ENCODE results near the gene CALCOCO1.

Gene CALCOCO1

DNA sequence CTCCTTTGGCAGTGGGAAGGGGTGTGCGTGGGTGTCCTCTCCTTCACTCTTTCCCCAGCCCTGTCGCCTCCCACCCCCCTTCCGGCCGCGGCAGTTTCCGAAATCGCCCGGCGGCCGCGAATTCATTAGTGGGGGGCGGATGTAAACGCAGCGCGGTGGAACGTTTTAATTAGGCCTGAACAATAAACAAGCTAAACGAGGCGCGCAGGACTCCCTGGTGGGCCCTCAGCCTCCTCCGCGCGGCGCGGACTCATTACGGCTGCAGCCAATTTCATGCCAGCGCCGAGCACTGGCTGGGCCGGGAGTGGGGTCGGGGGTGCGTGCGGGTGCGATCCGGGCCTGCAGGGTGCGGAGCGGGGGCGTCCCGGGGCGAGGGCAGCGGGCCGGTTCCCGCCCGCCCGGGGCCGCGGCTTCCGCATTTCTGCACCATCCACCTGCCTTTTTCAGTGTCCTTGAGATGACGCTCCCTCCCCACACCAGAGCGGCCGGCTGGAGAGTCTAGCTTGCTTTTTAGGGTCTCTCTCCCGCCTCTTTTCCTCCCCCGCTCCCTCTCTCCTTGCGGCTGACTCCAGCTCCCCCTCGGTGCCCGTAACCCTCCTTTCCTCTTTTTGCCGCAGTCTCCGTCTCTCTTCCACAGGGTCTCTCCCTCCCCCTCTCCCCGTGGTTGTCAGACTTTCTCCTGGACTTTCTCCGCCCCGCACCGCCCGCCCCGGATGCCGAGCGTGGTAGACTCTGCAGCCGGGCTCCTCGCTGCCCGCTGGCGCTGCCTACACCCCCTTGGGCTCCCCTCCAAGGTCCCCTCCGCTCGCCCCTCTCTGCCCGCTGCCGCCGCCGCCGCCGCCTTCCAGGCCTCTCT, 24.3 kb upstream of the CALCOCO1 start, which contains the start of gene CISTR:
TSS of gene CISTR (minus strand) at position 644 of the 856 bp plus-strand sequence.
- DNase-seq = peak; percentile 4

DNA sequence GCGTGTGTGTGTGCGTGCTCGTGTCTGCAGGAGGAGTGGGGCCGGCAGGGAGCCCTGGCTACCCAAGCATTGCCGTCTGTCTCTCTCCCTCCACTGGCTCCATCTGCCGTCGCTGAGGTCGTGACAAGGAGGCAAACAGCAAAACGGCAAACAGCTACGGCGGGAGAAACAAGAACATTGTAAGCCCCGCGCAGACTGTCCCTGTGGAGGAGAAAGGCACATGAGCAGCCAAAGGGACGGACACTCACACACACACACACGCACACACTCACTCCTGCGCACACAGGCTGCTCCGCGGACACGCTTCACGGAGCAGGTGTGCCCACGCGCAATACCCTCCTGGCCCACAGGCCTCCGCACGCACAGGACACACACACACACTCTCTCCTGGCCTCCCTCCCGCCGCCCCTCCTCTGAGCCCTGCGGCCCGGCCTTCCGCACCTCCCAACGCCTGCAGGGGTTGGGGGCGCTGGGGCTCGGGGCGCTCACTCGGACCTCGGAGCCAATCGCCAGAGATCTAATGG, 23.6 kb upstream of the CALCOCO1 start:
- peak; percentile 32 for DNase-seq

DNA sequence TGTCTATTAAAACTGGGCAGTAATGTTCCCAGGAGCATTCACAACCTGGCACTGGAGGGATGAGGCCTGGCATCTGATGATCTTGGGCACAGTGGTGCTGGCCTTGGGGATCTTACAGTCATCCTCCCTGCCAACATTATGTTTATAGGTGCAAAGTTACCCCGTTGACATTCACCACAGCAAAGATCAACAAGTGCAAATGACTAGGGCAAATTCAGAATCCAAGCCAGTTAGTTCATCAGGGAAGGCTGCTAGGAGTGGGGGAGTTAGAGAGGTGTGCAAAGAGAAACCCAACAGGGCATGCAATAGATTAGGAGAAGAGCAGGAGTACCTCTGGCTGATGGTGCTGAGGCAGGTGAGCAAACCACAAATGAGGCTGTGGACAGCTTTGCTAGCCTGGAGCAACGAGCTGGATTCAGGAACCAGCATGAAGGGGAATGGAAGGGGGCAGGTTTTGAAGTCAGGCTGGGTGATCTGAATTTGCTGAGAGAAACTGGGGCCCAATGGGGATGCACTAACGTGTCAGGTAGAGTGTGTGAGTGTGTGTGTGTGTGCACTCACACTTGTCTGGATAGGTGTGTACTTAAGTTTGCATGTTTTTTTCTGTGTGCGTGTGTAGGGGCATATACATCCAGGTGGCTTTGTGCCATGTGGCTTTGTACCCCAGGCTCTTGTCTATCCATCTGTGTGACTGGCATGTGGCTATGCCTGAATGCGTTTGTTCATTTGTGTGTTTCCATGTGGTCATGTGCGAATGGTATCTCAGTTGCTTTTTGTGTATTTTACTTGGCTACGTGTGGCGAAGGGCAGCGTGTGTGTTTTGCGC, 22.9 kb upstream of the CALCOCO1 start:
- peak; percentile 32 for DNase-seq

DNA sequence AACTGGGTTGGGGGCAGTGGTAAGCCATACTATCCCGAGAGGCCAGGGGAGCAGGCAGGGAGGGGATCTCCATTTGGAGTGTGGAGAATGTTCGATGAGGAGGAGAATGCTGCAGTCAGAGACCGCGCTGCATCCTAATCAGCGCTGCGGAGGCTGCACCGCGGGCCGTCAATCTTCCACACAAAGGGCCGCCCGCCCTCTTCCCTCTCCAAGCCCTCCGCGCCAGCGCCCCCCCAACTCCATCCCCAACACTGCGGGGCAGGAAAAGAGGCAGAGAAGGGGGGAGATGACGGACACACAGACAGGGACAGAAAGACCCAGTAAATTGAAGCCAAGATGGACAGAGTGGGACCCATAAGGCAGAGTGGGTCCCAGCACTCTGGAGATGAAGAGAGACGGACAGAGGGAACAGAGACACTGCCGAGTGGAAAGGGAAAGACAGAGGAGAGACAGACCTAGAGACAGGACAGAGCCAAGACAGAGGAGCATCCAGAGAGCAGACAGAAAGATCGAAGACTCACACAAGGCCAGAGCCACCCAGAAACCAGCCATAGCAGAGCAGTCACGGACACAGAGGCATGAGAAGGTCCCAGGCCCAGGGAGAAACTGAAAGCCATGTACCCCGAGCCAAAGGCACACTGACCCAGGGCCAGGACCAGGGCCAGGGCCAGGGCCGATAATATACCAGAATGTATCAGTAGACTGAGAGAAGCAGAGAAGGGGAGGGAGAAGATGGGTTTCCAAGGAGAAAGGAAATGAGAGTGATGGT, 21.0 kb upstream of the CALCOCO1 start:
- DNase-seq = no peak

DNA sequence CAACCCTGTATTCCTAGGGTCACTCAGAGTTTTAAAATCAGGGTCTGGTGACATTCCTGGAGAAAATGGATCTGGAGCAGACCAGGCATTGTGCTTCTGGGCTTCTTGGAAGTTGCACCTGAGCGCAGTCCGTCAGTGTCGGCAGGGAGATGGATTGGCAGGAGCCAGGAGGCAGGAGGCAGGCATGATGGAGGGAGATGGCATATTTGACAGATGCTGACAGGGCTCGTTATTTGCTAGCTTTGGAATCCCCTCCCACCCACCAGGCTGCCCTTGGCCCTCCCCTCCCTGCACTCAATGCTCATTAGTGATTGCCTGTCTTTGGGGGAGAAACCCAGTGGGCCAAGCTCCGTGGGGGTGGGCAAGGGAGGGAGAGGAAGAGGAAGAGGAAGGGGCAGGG, 19.8 kb upstream of the CALCOCO1 start:
- no peak for DNase-seq

DNA sequence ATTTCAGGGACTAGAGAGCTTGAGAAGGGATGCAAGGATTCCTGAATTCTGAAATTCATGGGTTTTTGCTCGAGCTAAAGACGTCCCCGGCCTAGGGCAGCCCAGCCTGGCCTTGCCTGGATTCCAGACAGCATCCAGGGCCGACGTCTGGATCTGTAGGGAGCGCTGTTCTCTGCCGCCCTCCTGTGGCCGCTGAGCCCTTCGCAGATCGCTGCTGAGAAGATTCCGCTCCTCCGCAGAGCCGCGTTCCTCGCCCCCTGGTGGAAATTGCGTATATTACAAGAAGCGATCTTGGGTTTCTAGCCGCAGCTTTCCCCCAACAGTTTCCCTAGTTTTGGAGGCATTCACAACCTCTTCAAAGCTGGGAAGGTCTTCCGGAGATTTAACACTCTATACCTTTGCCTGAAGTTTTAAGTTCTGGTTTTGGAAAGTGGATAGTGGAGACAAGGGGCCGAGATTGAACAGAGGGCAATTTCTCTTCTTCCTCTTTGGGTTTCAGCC, 19.4 kb upstream of the CALCOCO1 start:
- DNase-seq = peak; percentile 58

DNA sequence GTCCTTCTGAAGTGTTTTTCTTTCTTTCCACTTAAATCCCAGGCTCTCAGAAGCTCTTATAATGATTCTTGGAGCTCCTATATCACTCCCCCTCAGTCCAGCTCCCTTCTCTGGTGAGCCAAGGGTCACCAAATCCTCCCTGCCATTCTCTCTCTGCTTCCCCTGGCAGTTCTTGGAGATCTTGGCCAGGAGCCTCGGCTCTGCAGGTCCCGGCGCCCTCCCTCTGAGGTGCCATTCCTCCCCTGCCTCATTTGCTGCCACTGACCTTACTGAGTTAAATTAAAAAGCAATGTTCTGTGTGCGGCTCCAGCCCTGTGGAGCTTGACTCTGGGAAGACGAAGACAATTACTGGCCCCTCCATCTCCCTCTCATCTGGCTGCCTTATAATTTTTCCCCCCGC, 17.5 kb upstream of the CALCOCO1 start:
- DNase-seq = no peak

DNA sequence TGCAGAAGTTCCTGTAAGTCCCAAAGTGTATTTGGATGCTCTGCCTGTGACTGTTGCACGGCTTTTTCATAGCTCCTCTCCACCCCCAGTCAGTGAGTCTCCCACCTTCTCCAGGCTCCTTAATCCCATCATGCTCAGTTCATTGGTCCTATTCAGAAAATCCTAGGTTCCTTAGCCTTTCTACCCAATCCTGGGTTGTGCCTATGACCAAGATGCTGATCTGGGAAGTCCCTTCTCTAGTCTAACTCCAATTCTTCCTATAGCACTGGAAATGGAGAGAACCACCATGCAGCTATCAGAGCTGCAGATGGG, 16.8 kb upstream of the CALCOCO1 start:
- DNase-seq = no peak

DNA sequence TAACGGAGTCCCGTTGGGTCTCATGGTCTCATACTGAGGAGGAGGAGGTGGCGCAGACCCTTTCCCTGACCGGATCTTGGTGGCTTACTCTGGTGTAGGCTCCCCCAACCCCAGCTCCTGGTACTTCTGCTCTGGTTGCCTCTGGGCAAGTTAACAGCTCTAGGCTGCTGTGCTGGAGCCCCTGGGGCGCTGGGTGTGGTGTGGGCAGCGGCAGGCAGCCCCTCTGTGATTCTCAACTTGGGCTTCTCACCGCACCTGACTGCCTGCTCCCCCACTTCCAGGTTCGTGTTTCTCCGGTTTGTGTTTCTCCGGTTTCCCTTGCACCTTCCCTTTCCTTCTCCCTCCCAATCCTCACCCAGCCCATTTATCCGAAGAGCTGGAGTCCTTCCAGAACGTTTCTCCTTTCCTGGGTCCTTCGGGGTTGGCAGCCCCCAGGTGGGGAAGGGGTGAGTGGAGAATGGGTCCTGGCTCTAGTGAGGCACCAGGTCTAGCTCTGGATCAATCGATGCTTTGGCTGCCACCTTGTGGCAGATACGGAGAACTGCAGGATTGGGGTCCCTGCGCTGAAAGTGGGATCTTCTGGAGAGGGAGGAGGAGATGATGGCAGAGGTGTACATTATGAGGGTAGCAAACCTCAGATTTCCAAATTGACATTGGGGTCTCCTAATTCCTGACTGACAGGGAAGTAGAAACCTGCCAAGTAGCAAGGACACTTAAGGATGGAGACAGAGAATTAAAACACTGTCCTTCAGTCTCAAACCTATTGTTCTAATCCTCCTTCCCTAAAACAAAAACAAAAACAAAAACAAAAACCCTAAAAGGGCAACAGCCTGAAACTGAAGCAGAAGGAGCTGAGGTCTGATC, 16.2 kb upstream of the CALCOCO1 start:
- DNase-seq = peak; percentile 20

DNA sequence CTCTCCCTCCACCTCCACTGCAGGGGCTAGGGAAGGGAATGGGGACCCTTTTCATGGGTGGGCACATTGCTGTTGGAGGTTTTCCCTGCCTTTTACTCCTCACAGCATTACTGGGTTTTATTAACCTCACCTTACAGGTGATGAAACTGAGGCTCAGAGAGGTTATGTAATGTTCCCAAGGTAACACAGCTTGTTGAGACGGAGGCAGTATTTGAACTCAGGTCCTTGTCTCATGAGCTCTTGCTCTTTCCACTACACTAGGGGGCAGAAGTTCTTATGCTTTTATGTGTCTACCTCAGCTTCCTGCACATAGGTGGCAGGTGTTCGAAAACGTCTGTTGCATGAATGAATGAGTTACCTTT, 12.9 kb upstream of the CALCOCO1 start:
- DNase-seq = no peak

DNA sequence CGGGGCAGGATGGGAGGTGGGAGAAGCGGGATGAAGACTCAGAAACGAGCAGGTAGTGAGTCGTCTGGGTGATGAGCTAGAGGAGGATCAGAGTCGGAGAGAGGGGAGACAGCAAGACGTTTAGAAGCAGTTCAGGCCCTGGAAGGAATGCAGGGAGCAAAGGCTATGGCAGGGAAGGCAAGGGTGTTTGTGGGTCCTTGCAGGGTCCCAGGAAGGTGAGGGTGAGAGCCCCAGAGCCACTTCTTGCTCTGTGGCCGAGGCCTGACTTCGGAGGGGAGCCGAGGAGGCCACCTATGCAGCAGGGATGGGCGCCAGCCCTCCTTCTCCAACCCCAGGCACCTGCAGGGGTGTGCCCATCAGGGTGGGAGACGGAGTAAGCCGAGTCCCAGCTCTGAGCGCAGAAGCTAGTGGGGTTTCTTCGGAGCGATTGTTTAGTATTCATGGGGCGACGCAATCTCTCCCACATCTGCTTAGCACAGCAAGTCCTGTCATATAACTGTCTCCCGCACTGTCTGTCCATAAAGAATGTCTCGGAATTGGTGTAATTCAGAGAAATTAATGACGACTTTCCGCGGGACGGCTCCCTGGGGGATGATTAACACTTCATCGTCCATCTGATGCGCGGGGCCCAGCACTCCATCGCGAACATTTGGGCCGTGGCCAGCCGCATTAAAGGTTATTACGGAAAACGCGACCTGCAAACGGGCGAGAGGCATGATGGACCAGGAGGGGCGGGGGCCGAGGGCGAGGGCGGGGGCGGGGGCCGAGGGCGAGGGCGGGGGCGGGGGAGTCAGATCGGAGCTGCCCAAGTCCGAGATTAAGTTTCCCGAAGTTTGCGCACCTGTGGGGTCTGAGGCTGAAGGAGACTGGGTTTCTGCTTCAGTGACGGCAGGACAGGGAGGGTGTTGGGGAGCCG, 12.2 kb upstream of the CALCOCO1 start:
- DNase-seq = no peak

DNA sequence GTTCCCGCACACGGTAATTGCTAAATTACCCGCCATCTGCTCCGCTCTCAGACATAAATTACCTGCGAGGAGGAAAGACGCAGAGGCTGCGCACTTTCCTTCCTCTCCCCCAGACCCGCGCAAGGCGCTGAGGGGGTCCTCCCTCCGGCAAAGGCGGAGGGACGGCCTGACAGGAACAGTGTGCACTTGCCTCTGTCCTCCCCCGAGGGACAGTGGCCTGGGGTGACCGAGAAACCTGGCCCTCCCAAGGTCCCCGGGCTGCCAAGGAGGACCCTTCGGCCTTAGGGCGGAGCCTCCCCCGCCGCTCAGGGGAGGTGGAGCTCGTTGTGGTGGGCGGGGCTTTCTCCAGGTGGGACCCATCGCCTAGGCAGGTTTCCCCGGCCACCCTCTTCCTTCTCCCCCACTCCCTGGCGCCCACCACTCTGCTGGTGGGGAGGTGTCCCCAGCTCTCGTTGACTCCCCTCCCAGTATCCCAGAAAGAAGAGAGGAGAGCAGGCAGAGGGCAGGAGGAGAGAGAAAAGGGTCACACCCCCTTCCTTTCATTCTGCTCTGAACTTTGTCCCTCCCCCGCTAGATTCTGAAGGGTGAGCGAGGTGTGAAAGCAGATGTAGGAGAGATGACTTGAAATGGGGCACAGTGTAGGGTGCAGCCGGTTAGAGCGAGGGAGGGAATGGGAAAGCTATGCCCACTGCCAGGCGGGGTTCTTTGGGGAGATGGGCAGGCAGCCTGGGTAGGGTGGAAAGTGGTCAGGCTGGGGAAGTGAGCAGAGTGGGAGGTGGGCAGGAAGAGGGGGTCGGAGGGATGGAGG, 11.4 kb upstream of the CALCOCO1 start:
- DNase-seq = no peak

DNA sequence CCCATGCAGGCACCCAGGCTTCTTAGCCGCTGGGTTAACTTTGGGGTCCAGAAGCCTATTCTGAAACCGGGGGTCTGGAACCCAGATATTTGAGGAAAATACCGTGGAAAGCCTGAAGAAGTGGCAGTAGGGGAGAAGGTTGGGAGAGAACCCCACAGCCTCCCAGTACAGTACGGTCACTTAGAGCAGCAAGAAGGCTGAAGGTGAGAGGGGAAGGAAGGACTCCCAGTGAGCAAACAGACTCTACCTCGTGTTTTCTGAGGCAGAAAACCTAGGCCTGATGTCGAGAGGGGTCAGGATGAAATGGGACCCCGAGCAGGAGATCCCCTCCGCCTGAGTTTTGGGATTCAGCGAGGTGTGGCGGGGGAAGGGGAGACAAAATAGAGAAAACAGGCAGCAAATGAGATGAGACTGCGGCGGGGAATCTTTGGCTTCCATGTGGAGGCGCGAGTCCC, 10.7 kb upstream of the CALCOCO1 start:
- no peak for DNase-seq

DNA sequence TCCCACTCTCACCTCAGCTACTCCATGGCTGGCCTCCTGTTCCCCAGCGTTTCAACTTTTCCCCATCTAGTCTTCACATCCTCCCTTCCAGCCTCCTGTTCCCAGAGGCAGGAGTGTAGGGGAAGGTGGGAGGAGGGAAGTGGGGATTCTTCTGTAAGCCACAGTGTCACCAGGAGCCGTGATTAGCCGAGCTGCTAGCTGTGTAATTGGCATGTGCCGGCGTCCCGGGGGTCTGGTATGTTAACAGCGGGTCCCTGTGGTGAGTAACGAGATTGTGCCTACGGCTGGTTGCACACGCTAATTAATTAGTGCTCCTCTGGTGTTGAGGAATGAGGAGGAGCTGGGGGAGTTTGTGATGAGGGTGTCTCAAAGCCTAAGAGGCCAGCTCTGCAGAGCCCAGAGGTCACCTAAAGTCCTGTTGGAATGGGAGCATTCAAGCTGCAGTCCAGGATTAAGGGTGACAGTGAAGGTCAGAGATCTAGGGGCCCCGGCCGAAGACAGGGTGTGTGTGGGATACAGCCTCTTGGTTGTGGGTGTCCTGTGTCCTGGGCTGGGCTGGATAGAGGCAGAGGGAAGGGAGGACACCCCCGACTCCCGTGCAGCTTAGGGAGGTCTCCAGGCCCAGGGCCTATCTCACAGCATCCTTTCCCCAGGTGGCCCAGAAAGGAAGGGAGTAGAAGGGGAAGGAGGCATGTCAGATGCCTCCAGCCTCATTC, 10.0 kb upstream of the CALCOCO1 start:
- DNase-seq = no peak

DNA sequence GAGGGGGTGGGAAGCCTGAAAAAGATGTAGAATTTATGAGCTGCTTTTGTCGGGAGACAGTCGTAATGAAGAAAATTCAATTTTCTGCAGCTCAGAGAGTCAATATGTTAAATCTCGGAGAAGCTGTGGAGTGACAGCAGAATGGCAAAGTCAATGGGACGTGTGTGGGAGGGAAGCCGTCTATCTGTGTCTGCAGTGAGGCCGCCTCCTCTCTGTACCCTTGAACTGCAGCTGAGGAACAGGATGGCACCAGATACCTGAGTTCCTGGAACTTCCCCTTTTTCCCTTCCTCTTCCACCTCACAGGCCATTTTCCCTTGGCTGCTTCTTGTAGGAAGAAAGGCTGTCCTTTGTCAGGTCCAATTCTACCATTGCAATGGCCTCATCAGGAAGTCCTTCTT, 9.3 kb upstream of the CALCOCO1 start:
- DNase-seq = no peak

DNA sequence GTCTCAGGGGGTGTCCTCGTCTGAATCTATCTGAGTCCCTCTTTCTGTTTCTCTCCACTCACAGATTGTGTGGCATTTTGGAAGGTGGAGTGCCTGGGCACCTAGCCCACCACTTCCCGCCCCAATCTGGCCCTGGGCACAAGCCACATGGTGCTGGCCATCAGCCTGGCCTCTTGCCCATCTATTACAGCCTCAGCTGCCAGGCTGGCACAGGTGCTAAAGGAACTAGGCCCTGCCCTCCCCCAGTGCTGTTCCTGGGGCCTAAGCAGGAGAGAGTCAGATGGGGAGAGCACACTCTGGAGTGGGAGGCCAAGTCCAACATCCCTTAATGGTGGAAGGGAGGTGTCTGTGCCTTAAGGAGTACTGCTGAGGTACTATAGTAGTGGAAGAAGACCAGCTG, 8.3 kb upstream of the CALCOCO1 start:
- no peak for DNase-seq

DNA sequence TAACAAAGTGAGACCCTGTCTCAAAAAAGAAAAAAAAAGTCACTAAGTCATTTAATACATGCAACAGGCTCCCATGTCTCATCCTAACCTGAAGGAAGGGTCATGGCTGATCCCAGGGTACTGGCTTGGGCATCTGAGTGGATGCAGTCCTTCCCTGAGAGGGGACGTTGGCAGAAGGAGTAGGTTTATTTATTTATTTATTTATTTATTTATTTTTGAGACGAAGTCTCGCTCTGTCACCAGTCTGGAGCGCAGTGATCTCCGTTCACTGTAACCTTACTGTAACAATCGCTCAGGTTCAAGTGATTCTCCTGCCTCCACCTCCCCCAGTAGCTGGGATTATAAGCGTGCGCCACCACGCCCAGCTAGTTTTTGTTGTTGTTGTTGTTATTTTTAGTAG, 7.2 kb upstream of the CALCOCO1 start:
- no peak for DNase-seq

DNA sequence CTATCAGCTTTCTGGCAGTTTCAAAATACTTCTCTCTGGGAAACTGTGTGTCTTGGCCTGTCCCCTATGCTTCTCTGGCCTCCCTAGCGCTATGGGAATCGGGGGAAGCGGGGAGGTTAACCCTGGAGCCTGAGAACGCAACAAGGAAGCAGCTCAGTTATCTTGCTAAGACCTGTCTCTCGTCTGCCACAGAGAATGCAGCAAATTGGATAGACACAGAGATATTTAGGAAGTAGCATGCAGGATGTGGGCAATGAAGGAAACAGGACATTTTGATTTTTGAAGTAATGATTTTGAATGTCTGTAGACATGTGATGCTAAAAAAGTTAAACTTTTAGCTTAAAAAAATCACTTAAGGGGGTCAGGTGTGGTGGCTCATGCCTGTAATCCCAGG, 6.6 kb upstream of the CALCOCO1 start:
- no peak for DNase-seq
